ENCODE measurements around the gene USHBP1.

USHBP1 gene

DNA sequence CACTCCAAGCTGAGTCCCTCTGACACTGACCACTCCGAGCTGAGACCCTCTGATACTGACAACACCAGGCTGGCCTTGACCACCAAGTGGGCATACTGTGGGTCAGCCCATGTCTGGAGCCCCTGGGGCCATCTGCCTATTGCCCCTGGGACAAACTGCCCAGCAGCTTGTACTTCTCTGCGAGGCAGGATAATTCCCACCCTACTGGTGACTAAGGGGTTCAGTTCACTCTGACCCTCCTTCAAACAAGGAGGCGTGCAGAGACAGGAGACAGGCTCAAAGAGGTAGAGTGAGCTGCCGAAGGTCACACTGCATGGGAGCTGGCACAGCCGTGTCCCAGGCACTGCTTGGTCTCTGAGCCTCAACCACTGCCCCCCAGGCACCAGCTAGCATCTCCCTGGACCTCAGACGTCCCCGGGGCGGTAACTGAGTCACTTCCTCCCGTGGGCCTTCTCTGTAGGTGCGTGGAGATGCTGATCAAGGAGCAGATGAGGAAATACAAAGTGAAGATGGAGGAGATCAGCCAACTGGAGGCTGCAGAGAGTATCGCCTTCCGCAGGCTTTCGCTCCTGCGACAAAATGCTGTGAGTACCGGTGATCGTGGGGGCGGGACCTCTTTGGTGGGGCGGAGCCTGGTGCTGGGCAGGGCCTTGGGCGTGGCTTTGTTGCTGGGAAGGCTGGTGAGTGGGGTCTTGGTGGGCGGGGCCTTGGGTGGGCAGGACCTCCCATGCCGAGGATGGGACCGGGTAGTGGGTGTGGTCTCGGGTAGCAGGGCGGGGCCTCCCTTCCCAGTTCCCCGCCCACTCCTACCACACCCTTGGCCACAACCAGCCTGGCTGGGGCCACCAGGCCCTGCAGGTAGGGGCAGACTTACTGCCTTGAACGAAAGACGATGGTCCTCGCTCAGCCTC, 55.2 kb downstream of the USHBP1 start:
- no peak for FAIRE-seq

DNA sequence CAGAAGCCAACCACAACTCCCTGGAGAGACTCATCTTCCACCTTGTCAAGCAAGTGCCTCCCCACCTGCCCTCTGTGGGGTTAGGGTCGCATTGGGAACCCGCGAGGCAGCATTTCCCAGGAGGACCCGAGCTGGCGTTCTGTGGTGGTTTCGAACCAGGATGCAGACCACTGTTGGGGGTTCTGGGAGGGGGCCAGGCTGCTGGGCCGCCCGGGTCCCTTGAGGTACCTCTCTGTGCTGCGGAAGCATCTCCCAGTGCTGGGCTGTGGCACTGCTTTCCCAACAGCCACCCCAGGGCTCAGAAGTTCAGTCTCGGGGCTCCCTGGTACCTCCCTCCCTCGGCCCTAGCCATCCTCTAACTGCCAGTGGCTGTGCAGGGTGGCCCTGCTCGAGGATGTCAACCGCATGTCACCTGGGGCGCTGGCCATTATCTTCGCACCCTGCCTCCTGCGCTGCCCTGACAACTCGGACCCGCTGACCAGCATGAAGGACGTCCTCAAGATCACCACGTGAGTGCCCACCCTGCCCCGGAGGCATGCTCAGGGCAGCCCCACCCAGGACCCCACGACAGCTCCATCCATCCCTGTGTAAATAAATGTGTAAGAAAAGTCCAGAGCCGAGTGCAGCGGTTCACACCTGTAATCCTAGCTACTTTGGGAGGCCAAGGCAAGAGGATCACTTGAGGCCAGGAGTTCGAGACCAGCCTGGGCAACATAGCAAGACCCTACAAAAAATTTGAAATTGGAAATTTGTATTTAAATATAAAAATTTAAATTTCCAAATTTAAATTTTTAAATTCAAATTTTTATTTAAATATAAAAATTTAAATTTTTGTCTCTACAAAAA, 57.6 kb downstream of the USHBP1 start:
- FAIRE-seq = no peak

DNA sequence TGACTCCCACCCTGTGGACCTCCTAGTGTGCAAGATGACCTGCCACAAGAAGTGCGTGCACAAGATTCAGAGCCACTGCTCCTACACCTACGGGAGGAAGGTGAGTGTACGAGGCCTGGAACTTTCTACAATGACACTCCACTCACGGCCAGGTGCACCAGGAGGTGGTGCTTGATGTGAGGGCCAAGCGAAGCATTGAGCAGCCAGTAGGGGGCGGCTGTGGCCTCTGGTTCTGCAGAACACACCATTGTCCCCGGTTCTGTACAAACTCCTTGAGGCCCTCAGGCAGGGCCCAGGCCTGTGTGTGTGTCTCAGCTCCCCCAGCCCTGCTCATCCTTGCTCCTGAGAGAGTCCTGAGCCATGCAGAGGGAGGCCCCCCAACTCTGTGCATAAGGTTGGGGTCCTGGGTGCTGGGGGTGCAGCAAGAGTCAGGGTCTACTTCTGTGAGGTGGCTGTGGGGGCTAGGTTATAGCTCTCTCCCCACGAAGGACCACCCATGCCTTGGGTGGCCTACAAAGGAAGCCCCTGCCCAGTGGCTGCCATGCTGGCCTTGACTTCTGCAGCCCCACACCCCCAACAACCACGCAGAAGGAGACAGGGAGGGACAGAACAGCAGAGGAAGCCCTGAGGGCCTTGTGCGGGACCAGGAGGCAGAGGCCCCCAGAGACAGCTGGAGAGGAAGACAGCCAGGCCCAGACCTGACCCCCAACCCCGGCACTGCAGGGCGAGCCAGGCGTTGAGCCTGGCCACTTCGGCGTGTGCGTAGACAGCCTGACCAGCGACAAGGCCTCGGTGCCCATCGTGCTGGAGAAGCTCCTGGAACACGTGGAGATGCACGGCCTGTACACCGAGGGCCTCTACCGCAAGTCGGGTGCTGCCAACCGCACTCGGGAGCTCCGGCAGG, 59.1 kb downstream of the USHBP1 start:
- no peak for FAIRE-seq

DNA sequence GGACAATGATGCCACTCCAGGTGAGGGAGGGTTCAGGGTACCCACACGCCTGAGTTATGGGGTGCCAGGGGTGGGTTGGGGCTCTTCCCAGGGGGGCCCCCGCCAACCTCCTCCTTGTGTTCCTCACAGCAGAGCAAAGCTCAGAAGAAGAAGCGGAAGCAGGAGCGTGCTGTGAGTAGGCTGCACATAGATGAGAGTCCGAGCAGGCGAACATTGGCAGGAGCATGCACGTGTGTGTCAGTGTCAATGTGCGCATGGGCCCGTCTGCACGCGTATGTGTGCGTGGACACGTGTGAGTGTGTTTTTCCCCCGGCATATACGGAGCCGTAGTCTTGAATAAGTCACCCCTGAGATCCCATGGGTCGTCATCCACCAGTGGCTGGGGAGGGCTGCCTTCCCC, 61.8 kb downstream of the USHBP1 start:
- no peak for FAIRE-seq

DNA sequence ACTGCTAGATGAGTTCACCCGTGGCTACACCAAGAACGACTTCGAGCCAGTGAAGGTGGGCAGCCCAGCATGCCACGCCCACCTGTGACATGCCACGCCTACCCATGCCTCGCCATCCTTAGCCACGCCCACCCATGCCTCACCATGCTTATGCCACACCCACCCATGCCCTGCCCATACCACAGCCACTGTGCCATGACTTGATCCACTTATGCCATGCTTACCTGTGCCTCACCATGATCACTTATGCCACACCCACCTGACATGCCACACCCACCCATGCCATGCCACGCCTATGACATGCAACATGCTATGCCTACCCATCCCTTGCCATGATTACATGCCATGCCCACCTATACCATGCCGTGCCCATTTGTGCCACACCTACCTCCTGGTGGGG, 62.3 kb downstream of the USHBP1 start:
- no peak for FAIRE-seq

DNA sequence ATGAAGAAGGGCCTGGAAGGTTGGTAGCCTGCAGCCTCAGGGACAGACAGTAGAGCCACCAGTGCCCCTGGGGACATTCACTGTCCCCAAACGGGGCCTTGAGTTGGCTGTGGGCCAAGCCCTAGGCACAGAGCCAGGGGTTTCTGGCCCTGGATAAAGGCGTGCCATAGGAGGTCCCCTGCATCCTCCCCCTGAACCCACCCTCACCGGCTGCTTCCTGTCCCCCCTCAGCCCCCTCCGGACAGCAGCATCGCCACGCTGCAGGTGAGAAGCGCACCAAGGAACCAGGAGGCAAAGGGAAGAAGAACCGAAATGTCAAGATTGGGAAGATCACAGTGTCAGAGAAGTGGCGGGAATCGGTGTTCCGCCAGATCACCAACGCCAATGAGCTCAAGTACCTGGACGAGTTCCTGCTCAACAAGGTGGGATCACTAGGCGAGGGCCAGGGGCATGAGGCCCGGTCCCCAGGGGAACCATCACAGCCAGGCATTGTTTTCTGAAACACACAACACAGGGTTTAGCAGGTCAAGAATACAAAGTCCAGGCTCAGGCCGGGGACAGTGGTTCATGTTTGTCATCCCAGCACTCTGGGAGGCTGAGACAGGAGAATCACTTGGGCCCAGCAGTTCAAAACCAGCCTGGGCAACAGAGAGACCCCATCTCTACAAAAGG, 64.0 kb downstream of the USHBP1 start:
- no peak for FAIRE-seq
